Measurements from ENCODE around the gene KRT1. TPM values are rescaled to one million over a fixed set of nuclear protein-coding genes. Genes with fewer than 3 reads are reported as not detected.

KRT1 gene
- total and polyA plus RNA-seq, 9 donors, result not detected

- Histone ChIP-seq H3K36me3 (no peaks in the 10 kb centered on the region), H3K4me3 (no peak overlapping the region), H3K9me3 (no peaks in the 10 kb centered on the region), H3K27ac (no peak overlapping the region), H3K4me1 (ENCODE audit: insufficient read depth) (no peaks in the 10 kb centered on the region), H3K27me3 (no peaks in the 10 kb centered on the region)
- intact Hi-C loops (cut with DNase I), result no loop called here
- TF ChIP-seq EP300 (IDR thresholded peaks at IDR 0.05), result no peak
- TF ChIP-seq POLR2A (IDR thresholded peaks at IDR 0.05), result no peak
- TF ChIP-seq, protein P1, sequence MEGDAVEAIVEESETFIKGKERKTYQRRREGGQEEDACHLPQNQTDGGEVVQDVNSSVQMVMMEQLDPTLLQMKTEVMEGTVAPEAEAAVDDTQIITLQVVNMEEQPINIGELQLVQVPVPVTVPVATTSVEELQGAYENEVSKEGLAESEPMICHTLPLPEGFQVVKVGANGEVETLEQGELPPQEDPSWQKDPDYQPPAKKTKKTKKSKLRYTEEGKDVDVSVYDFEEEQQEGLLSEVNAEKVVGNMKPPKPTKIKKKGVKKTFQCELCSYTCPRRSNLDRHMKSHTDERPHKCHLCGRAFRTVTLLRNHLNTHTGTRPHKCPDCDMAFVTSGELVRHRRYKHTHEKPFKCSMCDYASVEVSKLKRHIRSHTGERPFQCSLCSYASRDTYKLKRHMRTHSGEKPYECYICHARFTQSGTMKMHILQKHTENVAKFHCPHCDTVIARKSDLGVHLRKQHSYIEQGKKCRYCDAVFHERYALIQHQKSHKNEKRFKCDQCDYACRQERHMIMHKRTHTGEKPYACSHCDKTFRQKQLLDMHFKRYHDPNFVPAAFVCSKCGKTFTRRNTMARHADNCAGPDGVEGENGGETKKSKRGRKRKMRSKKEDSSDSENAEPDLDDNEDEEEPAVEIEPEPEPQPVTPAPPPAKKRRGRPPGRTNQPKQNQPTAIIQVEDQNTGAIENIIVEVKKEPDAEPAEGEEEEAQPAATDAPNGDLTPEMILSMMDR (IDR thresholded peaks at IDR 0.05), result no peak
- no peak for DNase-seq
- WGBS, 3 donors, result 81 to 87% (median 86%) methylated on average over 3 of the region's 3 CpGs
Measured at GRCh38 chr12:52724384-52724783, 44.2 kb upstream of the KRT1 start.

DNA sequence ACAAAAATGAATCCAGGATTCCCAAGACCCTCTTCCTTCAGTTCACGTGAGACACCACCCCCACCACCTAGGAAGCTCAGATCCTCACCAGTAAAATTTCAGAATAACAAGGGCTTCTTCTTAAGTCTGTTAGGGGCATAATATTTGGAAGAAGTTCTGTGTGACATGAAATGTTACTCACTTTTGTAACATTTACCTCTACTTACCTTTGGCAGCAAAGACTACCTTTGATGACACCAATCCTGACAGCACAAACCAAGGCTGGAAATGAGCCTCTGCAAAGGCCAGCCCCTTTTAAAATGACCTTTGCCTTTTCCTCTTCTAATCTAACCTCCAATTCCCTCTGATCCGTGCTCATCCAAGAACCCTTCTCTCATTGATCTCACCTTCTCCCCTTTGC is 42.5 kb upstream of the KRT1 start:
- H3K4me1 ChIP-seq (ENCODE audit: insufficient read depth), result no peaks in the 10 kb centered on the region
- TF ChIP-seq EP300 (IDR thresholded peaks at IDR 0.05), result no peak
- TF ChIP-seq, protein P1 (IDR thresholded peaks at IDR 0.05), result no peak
- no peaks in the 10 kb centered on the region for H3K27me3 ChIP-seq
- H3K4me3 ChIP-seq, result no peak overlapping the region
- H3K27ac ChIP-seq, result no peak overlapping the region
- H3K36me3 ChIP-seq, result no peaks in the 10 kb centered on the region
- no peak for DNase-seq
- WGBS, 3 donors, result 56 to 72% (median 60%) methylated on average over 2 of the region's 2 CpGs
- H3K9me3 ChIP-seq, result no peaks in the 10 kb centered on the region
- intact Hi-C loops (cut with DNase I), result no loop called here

DNA sequence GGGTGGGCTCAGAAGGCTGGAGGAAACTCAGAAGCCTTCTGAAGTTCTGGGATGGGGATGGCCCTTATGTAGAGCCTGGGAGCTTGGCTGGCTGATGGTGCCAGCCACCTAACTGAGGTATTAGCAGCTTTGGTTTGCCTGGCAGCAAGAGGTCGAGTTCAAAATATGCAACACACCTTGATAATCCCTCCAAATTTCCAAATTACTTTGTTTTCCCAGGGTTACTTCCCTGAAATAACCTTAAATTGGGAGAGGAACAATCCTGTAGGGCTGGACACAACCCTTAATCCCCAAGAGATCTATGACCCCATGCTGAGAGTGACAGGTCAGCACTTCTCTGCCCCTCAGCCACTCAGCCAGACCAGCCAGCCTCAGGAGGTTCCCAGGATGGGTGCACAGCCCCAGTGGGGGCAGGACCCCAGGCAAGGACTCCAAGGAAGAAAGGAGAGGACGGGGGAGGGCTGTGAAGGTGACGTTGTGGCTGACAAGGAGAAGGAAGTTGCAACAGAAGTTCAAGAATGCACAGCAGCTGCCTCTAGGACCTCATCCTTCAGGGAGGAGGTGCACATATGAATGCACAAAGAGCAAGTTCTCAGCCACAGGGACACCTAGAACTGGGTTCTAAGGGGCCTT is 41.7 kb upstream of the KRT1 start:
- intact Hi-C loops (cut with DNase I), result no loop called here
- no peak for DNase-seq
- H3K27ac ChIP-seq, result no peak overlapping the region
- no peaks in the 10 kb centered on the region for H3K36me3 ChIP-seq
- WGBS, 3 donors, result 36 to 37% (median 36%) methylated on average over 3 of the region's 3 CpGs
- H3K27me3 ChIP-seq, result no peaks in the 10 kb centered on the region
- TF ChIP-seq EP300 (IDR thresholded peaks at IDR 0.05), result no peak
- TF ChIP-seq, protein P1 (IDR thresholded peaks at IDR 0.05), result no peak
- TF ChIP-seq POLR2A (IDR thresholded peaks at IDR 0.05), result no peak
- no peaks in the 10 kb centered on the region for H3K4me1 ChIP-seq (ENCODE audit: insufficient read depth)
- no peak overlapping the region for H3K4me3 ChIP-seq
- no peaks in the 10 kb centered on the region for H3K9me3 ChIP-seq

- intact Hi-C loops (cut with DNase I), result no loop called here
- TF ChIP-seq POLR2A (IDR thresholded peaks at IDR 0.05) (no peak), EP300 (IDR thresholded peaks at IDR 0.05) (no peak)
- TF ChIP-seq, protein P1 (IDR thresholded peaks at IDR 0.05), result no peak
- no peak for DNase-seq
- H3K27me3 ChIP-seq, result no peaks in the 10 kb centered on the region
- no peak overlapping the region for H3K4me3 ChIP-seq
- H3K36me3 ChIP-seq, result no peaks in the 10 kb centered on the region
- no peaks in the 10 kb centered on the region for H3K4me1 ChIP-seq (ENCODE audit: insufficient read depth)
- no peak overlapping the region for H3K27ac ChIP-seq
- H3K9me3 ChIP-seq, result no peaks in the 10 kb centered on the region
- 71 to 79% (median 78%) methylated on average over 8 of the region's 8 CpGs for WGBS, 3 donors
Measured at GRCh38 chr12:52720365-52720886, 40.2 kb upstream of the KRT1 start.

All from ovary (tissue), 9 donors.